ENCODE results near the gene MEGF8. TPM values are rescaled to one million over a fixed set of nuclear protein-coding genes. Genes with fewer than 3 reads are reported as not detected.

Gene MEGF8
- total RNA-seq, result 10 to 100 TPM; 10.2 to 10.6 TPM
- polyA plus RNA-seq, result 0.41 TPM

- POLR2A ChIA-PET, result no interaction called here
- Mint-ChIP-seq H3K27me3 (peaks cover 14 to 15% of the 10 kb centered on the region in 2 donors), H3K27ac (peak within 1 kb of the TSS; percentile 0 to 96 (median 85)), H3K36me3 (peaks cover 0 to 7% (median 0%) of the 10 kb centered on the region in 3 donors), H3K9me3 (no peaks in the 10 kb centered on the region), H3K4me3 (peak within 1 kb of the TSS; percentile 85 to 96 (median 93)), H3K4me1 (peaks cover 19 to 40% (median 24%) of the 10 kb centered on the region in 3 donors)
- H3K27ac ChIP-seq (ENCODE audit: low read depth, low read length), result peak within 1 kb of the TSS; percentile 58
- DNase-seq, result peak; percentile 96 to 99 (median 98)
- H3K36me3 ChIP-seq (ENCODE audit: insufficient read depth, low read length), result no peaks in the 10 kb centered on the region
- CTCF ChIA-PET, result no interaction called here
- peak within 1 kb of the TSS; percentile 95 for H3K4me3 ChIP-seq (ENCODE audit: low read length)
- H3K27me3 ChIP-seq (ENCODE audit: insufficient read depth, low read length, poor library complexity, severe bottlenecking), result peaks cover 3% of the 10 kb centered on the region
- H3K9me3 ChIP-seq (ENCODE audit: low read length), result no peaks in the 10 kb centered on the region
- peaks cover 23% of the 10 kb centered on the region for H3K4me1 ChIP-seq (ENCODE audit: insufficient read depth, low read length)
These were observed at the start of gene MEGF8 for GRCh38 chr19:42325308-42325895. Gene MEGF8, plus strand, starts transcription at chr19:42325635. Its CDS starts 609 bp downstream, at chr19:42326244.

GRCh38 chr19:42276284-42276683 is 49.2 kb upstream of the MEGF8 start:
- Mint-ChIP-seq H3K27ac (peak overlapping the region in 7 of 8 donors; percentile 36 to 91 (median 76)), H3K4me3 (peak overlapping the region in 4 of 7 donors; percentile 1 to 67 (median 50)), H3K9me3 (no peaks in the 10 kb centered on the region), H3K27me3 (peaks cover 0 to 5% of the 10 kb centered on the region in 2 donors), H3K4me1 (peaks cover 34 to 54% (median 36%) of the 10 kb centered on the region in 3 donors), H3K36me3 (peaks cover 4 to 33% (median 6%) of the 10 kb centered on the region in 3 donors)
- POLR2A ChIA-PET, result no interaction called here
- Histone ChIP-seq H3K27ac (ENCODE audit: low read depth, low read length) (no peak overlapping the region), H3K36me3 (ENCODE audit: insufficient read depth, low read length) (peaks cover 6% of the 10 kb centered on the region), H3K9me3 (ENCODE audit: low read length) (no peaks in the 10 kb centered on the region), H3K4me3 (ENCODE audit: low read length) (no peak overlapping the region), H3K27me3 (ENCODE audit: insufficient read depth, low read length, poor library complexity, severe bottlenecking) (no peaks in the 10 kb centered on the region), H3K4me1 (ENCODE audit: insufficient read depth, low read length) (peaks cover 37% of the 10 kb centered on the region)
- no peak for DNase-seq
- CTCF ChIA-PET, result interaction anchor here (5.9 kb wide), 1 partner anchor 32 kb away, joined by 72 read pairs; the partner anchor contains the start of gene GSK3A

GRCh38 chr19:42276821-42277220 is 48.6 kb upstream of the MEGF8 start:
- Mint-ChIP-seq H3K9me3 (no peaks in the 10 kb centered on the region), H3K27me3 (peaks cover 0 to 5% of the 10 kb centered on the region in 2 donors), H3K4me1 (peaks cover 34 to 50% (median 36%) of the 10 kb centered on the region in 3 donors), H3K27ac (peak overlapping the region in 1 of 8 donors; percentile 44), H3K4me3 (peak overlapping the region in 2 of 7 donors; percentile 34 to 56), H3K36me3 (peaks cover 4 to 29% (median 6%) of the 10 kb centered on the region in 3 donors)
- Histone ChIP-seq H3K4me1 (ENCODE audit: insufficient read depth, low read length) (peaks cover 39% of the 10 kb centered on the region), H3K4me3 (ENCODE audit: low read length) (no peak overlapping the region), H3K36me3 (ENCODE audit: insufficient read depth, low read length) (peaks cover 6% of the 10 kb centered on the region), H3K27ac (ENCODE audit: low read depth, low read length) (no peak overlapping the region), H3K27me3 (ENCODE audit: insufficient read depth, low read length, poor library complexity, severe bottlenecking) (no peaks in the 10 kb centered on the region), H3K9me3 (ENCODE audit: low read length) (no peaks in the 10 kb centered on the region)
- POLR2A ChIA-PET, result no interaction called here
- CTCF ChIA-PET, result interaction anchor here (5.9 kb wide), 1 partner anchor 32 kb away, joined by 72 read pairs; the partner anchor contains the start of gene GSK3A
- no peak for DNase-seq

- Histone ChIP-seq H3K9me3 (ENCODE audit: low read length) (no peaks in the 10 kb centered on the region), H3K4me3 (ENCODE audit: low read length) (no peak overlapping the region), H3K36me3 (ENCODE audit: insufficient read depth, low read length) (peaks cover 6% of the 10 kb centered on the region), H3K27ac (ENCODE audit: low read depth, low read length) (no peak overlapping the region), H3K4me1 (ENCODE audit: insufficient read depth, low read length) (peaks cover 50% of the 10 kb centered on the region), H3K27me3 (ENCODE audit: insufficient read depth, low read length, poor library complexity, severe bottlenecking) (no peaks in the 10 kb centered on the region)
- H3K4me3 Mint-ChIP-seq, result no peak overlapping the region
- CTCF ChIA-PET, result interaction anchor here (1.8 to 5.9 kb wide), 5 partner anchors 7 to 143 kb away, joined by 7 to 72 read pairs (median 13); partner anchors contain the start of gene GSK3A
- POLR2A ChIA-PET, result interaction anchor here (2.5 kb wide), 1 partner anchor 34 kb away, joined by 26 read pairs; the partner anchor contains the start of gene GSK3A
- H3K27me3 Mint-ChIP-seq, result peaks cover 0 to 5% of the 10 kb centered on the region in 2 donors
- no peak for DNase-seq
- H3K9me3 Mint-ChIP-seq, result no peaks in the 10 kb centered on the region
- H3K4me1 Mint-ChIP-seq, result peaks cover 34 to 50% (median 44%) of the 10 kb centered on the region in 3 donors
- peaks cover 4 to 23% (median 6%) of the 10 kb centered on the region in 3 donors for H3K36me3 Mint-ChIP-seq
- H3K27ac Mint-ChIP-seq, result peak overlapping the region in 5 of 8 donors; percentile 60 to 98 (median 92)
These were observed 47.5 kb upstream of the MEGF8 start for GRCh38 chr19:42277821-42278451.

GRCh38 chr19:42278452-42279154 is 46.8 kb upstream of the MEGF8 start:
- H3K4me3 Mint-ChIP-seq, result peak overlapping the region; percentile 4 to 98 (median 93)
- peaks cover 55% of the 10 kb centered on the region for H3K4me1 ChIP-seq (ENCODE audit: insufficient read depth, low read length)
- POLR2A ChIA-PET, result interaction anchor here (1.8 to 2.5 kb wide), 3 partner anchors 8 to 35 kb away, joined by 6 to 26 read pairs (median 13); partner anchors contain the start of genes CIC and GSK3A

GRCh38 chr19:42279155-42279901 is 46.1 kb upstream of the MEGF8 start:
- H3K27me3 ChIP-seq (ENCODE audit: insufficient read depth, low read length, poor library complexity, severe bottlenecking), result no peaks in the 10 kb centered on the region
- peaks cover 55% of the 10 kb centered on the region for H3K4me1 ChIP-seq (ENCODE audit: insufficient read depth, low read length)
- peak overlapping the region; percentile 82 to 99 (median 95) for H3K27ac Mint-ChIP-seq
- CTCF ChIA-PET, result interaction anchor here (0.8 to 5.9 kb wide), 24 partner anchors 8 to 203 kb away, joined by 3 to 72 read pairs (median 4); partner anchors contain the start of genes CIC, GSK3A, POU2F2 and PRR19
- peaks cover 34 to 46% (median 44%) of the 10 kb centered on the region in 3 donors for H3K4me1 Mint-ChIP-seq
- no peaks in the 10 kb centered on the region for H3K9me3 Mint-ChIP-seq
- peaks cover 4% of the 10 kb centered on the region for H3K36me3 ChIP-seq (ENCODE audit: insufficient read depth, low read length)
- peaks cover 4 to 12% (median 6%) of the 10 kb centered on the region in 3 donors for H3K36me3 Mint-ChIP-seq
- H3K27me3 Mint-ChIP-seq, result peaks cover 0 to 5% of the 10 kb centered on the region in 2 donors
- peak overlapping the region; percentile 77 for H3K27ac ChIP-seq (ENCODE audit: low read depth, low read length)
- H3K4me3 Mint-ChIP-seq, result peak overlapping the region; percentile 80 to 98 (median 93)
- POLR2A ChIA-PET, result interaction anchor here (0.7 to 2.5 kb wide), 5 partner anchors 9 to 147 kb away, joined by 3 to 26 read pairs (median 6); partner anchors contain the start of genes CIC, GSK3A and POU2F2
- no peaks in the 10 kb centered on the region for H3K9me3 ChIP-seq (ENCODE audit: low read length)
- DNase-seq, result no peak
- peak overlapping the region; percentile 70 for H3K4me3 ChIP-seq (ENCODE audit: low read length)

More at GRCh38 chr19:42278452-42279154, 46.8 kb upstream of the MEGF8 start:
- Histone ChIP-seq H3K36me3 (ENCODE audit: insufficient read depth, low read length) (peaks cover 6% of the 10 kb centered on the region), H3K9me3 (ENCODE audit: low read length) (no peaks in the 10 kb centered on the region), H3K4me3 (ENCODE audit: low read length) (no peak overlapping the region), H3K27ac (ENCODE audit: low read depth, low read length) (peak overlapping the region; percentile 77), H3K27me3 (ENCODE audit: insufficient read depth, low read length, poor library complexity, severe bottlenecking) (no peaks in the 10 kb centered on the region)
- H3K9me3 Mint-ChIP-seq, result no peaks in the 10 kb centered on the region
- H3K36me3 Mint-ChIP-seq, result peaks cover 4 to 16% (median 6%) of the 10 kb centered on the region in 3 donors
- H3K27me3 Mint-ChIP-seq, result peaks cover 0 to 5% of the 10 kb centered on the region in 2 donors
- CTCF ChIA-PET, result interaction anchor here (1.0 to 5.9 kb wide), 15 partner anchors 8 to 202 kb away, joined by 3 to 72 read pairs (median 8); partner anchors contain the start of genes GSK3A, POU2F2 and ZNF574
- H3K4me1 Mint-ChIP-seq, result peaks cover 34 to 48% (median 44%) of the 10 kb centered on the region in 3 donors
- no peak for DNase-seq
- H3K27ac Mint-ChIP-seq, result peak overlapping the region; percentile 2 to 99 (median 94)
